ENCODE data around the gene KREMEN2. TPM values are rescaled to one million over a fixed set of nuclear protein-coding genes. Genes with fewer than 3 reads are reported as not detected.

Gene KREMEN2
- total RNA-seq, 2 donors from 2014 or later, result 1.4 to 4.0 TPM

GRCh38 chr16:3013998-3014690 is 50.1 kb downstream of the KREMEN2 start:
- intact Hi-C loops (cut with DNase I), result no loop called here
- Histone ChIP-seq H3K4me1 (replicated peaks) (peaks cover 7% of the 10 kb centered on the region), H3K9me3 (no peaks in the 10 kb centered on the region), H3K4me3 (no peak overlapping the region), H3K27me3 (replicated peaks; ENCODE audit: insufficient read depth) (no peaks in the 10 kb centered on the region), H3K27ac (no peak overlapping the region), H3K36me3 (no peaks in the 10 kb centered on the region)
- 81% methylated on average over 9 of the region's 12 CpGs for WGBS
- no peak for DNase-seq (ENCODE audit: low spot score)
- TF ChIP-seq POLR2AphosphoS5 (IDR thresholded peaks at IDR 0.05), result no peak
- no peak for TF ChIP-seq POLR2A (IDR thresholded peaks at IDR 0.05)
- TF ChIP-seq CTCF (IDR thresholded peaks at IDR 0.05), result no peak

GRCh38 chr16:3014971-3015370 is 50.9 kb downstream of the KREMEN2 start:
- WGBS, result 87% methylated on average over 6 of the region's 6 CpGs
- Histone ChIP-seq H3K4me3 (no peak overlapping the region), H3K27me3 (replicated peaks; ENCODE audit: insufficient read depth) (no peaks in the 10 kb centered on the region), H3K27ac (no peak overlapping the region), H3K36me3 (no peaks in the 10 kb centered on the region), H3K9me3 (no peaks in the 10 kb centered on the region), H3K4me1 (replicated peaks) (peaks cover 6% of the 10 kb centered on the region)
- TF ChIP-seq POLR2AphosphoS5 (IDR thresholded peaks at IDR 0.05) (no peak), POLR2A (IDR thresholded peaks at IDR 0.05) (no peak), CTCF (IDR thresholded peaks at IDR 0.05) (no peak)
- no peak for DNase-seq (ENCODE audit: low spot score)
- intact Hi-C loops (cut with DNase I), result no loop called here

GRCh38 chr16:3015865-3016521 is 51.9 kb downstream of the KREMEN2 start:
- H3K27ac ChIP-seq, result no peak overlapping the region
- no peaks in the 10 kb centered on the region for H3K36me3 ChIP-seq
- no peak for TF ChIP-seq CTCF (IDR thresholded peaks at IDR 0.05)
- TF ChIP-seq POLR2AphosphoS5 (IDR thresholded peaks at IDR 0.05), result no peak
- TF ChIP-seq POLR2A (IDR thresholded peaks at IDR 0.05), result no peak
- 85% methylated on average over 13 of the region's 13 CpGs for WGBS
- H3K4me3 ChIP-seq, result no peak overlapping the region
- H3K9me3 ChIP-seq, result no peaks in the 10 kb centered on the region
- no peaks in the 10 kb centered on the region for H3K27me3 ChIP-seq (replicated peaks; ENCODE audit: insufficient read depth)
- no peaks in the 10 kb centered on the region for H3K4me1 ChIP-seq (replicated peaks)
- intact Hi-C loops (cut with DNase I), result no loop called here
- DNase-seq (ENCODE audit: low spot score), result no peak

- H3K27ac ChIP-seq, result no peak overlapping the region
- TF ChIP-seq POLR2A (IDR thresholded peaks at IDR 0.05), result no peak
- TF ChIP-seq CTCF (IDR thresholded peaks at IDR 0.05), result no peak
- TF ChIP-seq POLR2AphosphoS5 (IDR thresholded peaks at IDR 0.05), result no peak
- no peaks in the 10 kb centered on the region for H3K36me3 ChIP-seq
- 60% methylated on average over 19 of the region's 20 CpGs for WGBS
- no peaks in the 10 kb centered on the region for H3K27me3 ChIP-seq (replicated peaks; ENCODE audit: insufficient read depth)
- no peaks in the 10 kb centered on the region for H3K9me3 ChIP-seq
- DNase-seq (ENCODE audit: low spot score), result no peak
- intact Hi-C loops (cut with DNase I), result no loop called here
- H3K4me1 ChIP-seq (replicated peaks), result peaks cover 9% of the 10 kb centered on the region
- no peak overlapping the region for H3K4me3 ChIP-seq
These were observed 53.3 kb downstream of the KREMEN2 start for GRCh38 chr16:3017344-3017743.

Small RNAs within 50 kb of the gene (small RNA-seq; reads per million reads assigned to genes)
- gene LINC00514, result 0 to 0.09 reads per million in 2 donors

Other genes with a start within 250 kb of the KREMEN2 start
- gene PRSS27, start 244.1 kb upstream of the KREMEN2 start, total RNA-seq, result 1 to 10 TPM; 1.9 to 6.9 TPM
- 100 to 1,000 TPM; 287 to 714 TPM for gene SRRM2, start 211.6 kb upstream of the KREMEN2 start, total RNA-seq
- gene ELOB, start 187.0 kb upstream of the KREMEN2 start, total RNA-seq, result 100 to 1,000 TPM; 318 to 496 TPM
- gene PRSS33, start 176.7 kb upstream of the KREMEN2 start, total RNA-seq, result not detected
- not detected for gene PRSS41, start 165.8 kb upstream of the KREMEN2 start, total RNA-seq
- 10 to 100 TPM; 33.5 to 50.6 TPM for gene PRSS21, start 147.0 kb upstream of the KREMEN2 start, total RNA-seq
- gene ZG16B, start 134.0 kb upstream of the KREMEN2 start, total RNA-seq, result 100 to 1,000 TPM in 1 of 2 donors, 10 to 100 TPM in 1; 37.1 to 268 TPM
- 10 to 100 TPM; 18.6 to 30.9 TPM for gene PRSS22, start 106.1 kb upstream of the KREMEN2 start, total RNA-seq
- 100 to 1,000 TPM in 1 of 2 donors, 10 to 100 TPM in 1; 78.8 to 150 TPM for gene FLYWCH2, start 81.1 kb upstream of the KREMEN2 start, total RNA-seq
- 10 to 100 TPM; 53.0 to 55.6 TPM for gene FLYWCH1, start 52.3 kb upstream of the KREMEN2 start, total RNA-seq
- gene PAQR4, start 5.1 kb downstream of the KREMEN2 start, total RNA-seq, result 10 to 100 TPM in 1 of 2 donors, 1 to 10 TPM in 1; 9.1 to 25.1 TPM
- 10 to 100 TPM in 1 of 2 donors, 1 to 10 TPM in 1; 4.1 to 25.5 TPM for gene PKMYT1, start 16.2 kb downstream of the KREMEN2 start, total RNA-seq
- gene CLDN9, start 48.6 kb downstream of the KREMEN2 start, total RNA-seq, result under 1 TPM in 1 of 2 donors, not detected in 1; 0.91 TPM
- gene CLDN6, start 53.9 kb downstream of the KREMEN2 start, total RNA-seq, result under 1 TPM in 1 of 2 donors, not detected in 1; 0.14 TPM
- gene TNFRSF12A, start 56.1 kb downstream of the KREMEN2 start, total RNA-seq, result 10 to 100 TPM; 57.4 to 59.0 TPM
- gene HCFC1R1, start 59.7 kb downstream of the KREMEN2 start, total RNA-seq, result 10 to 100 TPM; 52.4 to 67.0 TPM
- 10 to 100 TPM; 22.9 to 28.0 TPM for gene THOC6, start 59.8 kb downstream of the KREMEN2 start, total RNA-seq
- gene BICDL2, start 72.7 kb downstream of the KREMEN2 start, total RNA-seq, result 10 to 100 TPM; 54.6 to 59.6 TPM
- 1 to 10 TPM in 1 of 2 donors, under 1 TPM in 1; 0.74 to 1.4 TPM for gene MMP25, start 82.3 kb downstream of the KREMEN2 start, total RNA-seq
- gene IL32, start 101.4 kb downstream of the KREMEN2 start, total RNA-seq, result 10 to 100 TPM; 13.5 to 33.3 TPM
- gene ZSCAN10, start 135.0 kb downstream of the KREMEN2 start, total RNA-seq, result under 1 TPM in 1 of 2 donors, not detected in 1; 0.57 TPM
- gene ZNF205, start 148.3 kb downstream of the KREMEN2 start, total RNA-seq, result 10 to 100 TPM; 20.9 to 27.0 TPM
- 10 to 100 TPM; 18.4 to 28.1 TPM for gene ZNF213, start 170.8 kb downstream of the KREMEN2 start, total RNA-seq
- gene OR1F1, start 223.9 kb downstream of the KREMEN2 start, total RNA-seq, result not detected

Measured in prostate gland (tissue), 2 donors.